Peyer's patch (tissue), 4 donors: Measurements from ENCODE around the gene GUCY1A2.

Source experiments
- POLR2A ChIP-seq, 2 donors: fragments of 450-650 bp; IDR thresholded peaks; one replicate each; pipeline ENCODE4 v1.5.1; 2017; ENCODE audit warnings: antibody characterized with exemption in 2 of 2, mild to moderate bottlenecking in 2 of 2, moderate library complexity in 2 of 2
- TF ChIP-seq, protein P1 (sequence below), 6 experiments: fragments of 450-650 bp in 4 of 6; fragments of 200-600 bp in 2 of 6; sonication (generic) in 1 of 6; IDR thresholded peaks; one replicate each; pipeline ENCODE4 v1.5.1; 2017 to 2019; ENCODE audit warnings: antibody characterized with exemption in 6 of 6, mild to moderate bottlenecking in 3 of 6, moderate library complexity in 1 of 6

DNA sequence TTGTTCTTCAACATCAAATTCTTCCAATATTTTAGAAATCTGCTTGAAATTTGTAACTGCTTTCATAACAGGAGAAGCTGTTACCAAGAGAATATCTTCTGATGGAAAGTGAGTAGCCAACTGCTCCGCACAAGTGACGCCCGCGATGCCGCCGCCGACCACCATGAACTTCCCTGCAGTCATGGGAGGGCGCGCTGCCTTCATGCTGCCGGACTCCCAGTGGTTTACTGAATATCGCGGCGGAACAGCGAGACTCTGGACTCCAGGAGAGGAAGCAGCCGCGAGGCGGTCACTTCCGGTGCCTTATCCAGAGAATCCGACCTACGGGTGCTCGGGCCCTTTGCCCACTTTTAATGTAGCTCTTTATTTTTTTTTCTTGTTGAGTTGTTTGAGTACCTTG, 190.6 kb downstream of the GUCY1A2 start:
- TF ChIP-seq, protein P1, sequence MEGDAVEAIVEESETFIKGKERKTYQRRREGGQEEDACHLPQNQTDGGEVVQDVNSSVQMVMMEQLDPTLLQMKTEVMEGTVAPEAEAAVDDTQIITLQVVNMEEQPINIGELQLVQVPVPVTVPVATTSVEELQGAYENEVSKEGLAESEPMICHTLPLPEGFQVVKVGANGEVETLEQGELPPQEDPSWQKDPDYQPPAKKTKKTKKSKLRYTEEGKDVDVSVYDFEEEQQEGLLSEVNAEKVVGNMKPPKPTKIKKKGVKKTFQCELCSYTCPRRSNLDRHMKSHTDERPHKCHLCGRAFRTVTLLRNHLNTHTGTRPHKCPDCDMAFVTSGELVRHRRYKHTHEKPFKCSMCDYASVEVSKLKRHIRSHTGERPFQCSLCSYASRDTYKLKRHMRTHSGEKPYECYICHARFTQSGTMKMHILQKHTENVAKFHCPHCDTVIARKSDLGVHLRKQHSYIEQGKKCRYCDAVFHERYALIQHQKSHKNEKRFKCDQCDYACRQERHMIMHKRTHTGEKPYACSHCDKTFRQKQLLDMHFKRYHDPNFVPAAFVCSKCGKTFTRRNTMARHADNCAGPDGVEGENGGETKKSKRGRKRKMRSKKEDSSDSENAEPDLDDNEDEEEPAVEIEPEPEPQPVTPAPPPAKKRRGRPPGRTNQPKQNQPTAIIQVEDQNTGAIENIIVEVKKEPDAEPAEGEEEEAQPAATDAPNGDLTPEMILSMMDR (IDR thresholded peaks at IDR 0.05): no peak
- no peak for TF ChIP-seq POLR2A (IDR thresholded peaks at IDR 0.05)
